Measurements from ENCODE around the gene RIPK4.
"Not testable (repeated sequence)": the region's sequence is repeated elsewhere in the genome, so short reads cannot be mapped to it uniquely, and the experiment has no call there.

The RIPK4 gene

GRCh38 chr21:41733951-41734689 lies 32.7 kb downstream of the RIPK4 start:
- peaks cover 10% of the 10 kb centered on the region for H3K9me3 Mint-ChIP-seq
- no peaks in the 10 kb centered on the region for H3K36me3 Mint-ChIP-seq (ENCODE audit: low read depth)
- H3K4me3 Mint-ChIP-seq: no peak overlapping the region
- H3K27me3 Mint-ChIP-seq: peaks cover 37% of the 10 kb centered on the region
- no peak overlapping the region for H3K27ac Mint-ChIP-seq
- H3K4me1 Mint-ChIP-seq (ENCODE audit: low read depth): no peaks in the 10 kb centered on the region
- no peak for DNase-seq

- Mint-ChIP-seq H3K4me3 (no peak overlapping the region), H3K27ac (no peak overlapping the region), H3K4me1 (ENCODE audit: low read depth) (no peaks in the 10 kb centered on the region), H3K36me3 (ENCODE audit: low read depth) (no peaks in the 10 kb centered on the region), H3K9me3 (peaks cover 8% of the 10 kb centered on the region), H3K27me3 (peaks cover 59% of the 10 kb centered on the region)
- DNase-seq: no peak
Observed at GRCh38 chr21:41731081-41731480, 35.8 kb downstream of the RIPK4 start.

- Mint-ChIP-seq H3K4me1 (ENCODE audit: low read depth) (peaks cover 3% of the 10 kb centered on the region), H3K36me3 (ENCODE audit: low read depth) (no peaks in the 10 kb centered on the region), H3K9me3 (peaks cover 8% of the 10 kb centered on the region), H3K27me3 (peaks cover 62% of the 10 kb centered on the region), H3K4me3 (no peak overlapping the region), H3K27ac (no peak overlapping the region)
- no peak for DNase-seq
Observed at GRCh38 chr21:41730367-41730765, 36.5 kb downstream of the RIPK4 start.

- Mint-ChIP-seq H3K36me3 (ENCODE audit: low read depth) (no peaks in the 10 kb centered on the region), H3K4me1 (ENCODE audit: low read depth) (peaks cover 5% of the 10 kb centered on the region), H3K27me3 (peaks cover 59% of the 10 kb centered on the region), H3K27ac (no peak overlapping the region), H3K4me3 (no peak overlapping the region), H3K9me3 (peaks cover 8% of the 10 kb centered on the region)
- DNase-seq: no peak
Observed at GRCh38 chr21:41729701-41730366, 37.0 kb downstream of the RIPK4 start.

GRCh38 chr21:41727784-41728763 lies 38.8 kb downstream of the RIPK4 start:
- H3K27ac Mint-ChIP-seq: no peak overlapping the region
- no peaks in the 10 kb centered on the region for H3K36me3 Mint-ChIP-seq (ENCODE audit: low read depth)
- H3K9me3 Mint-ChIP-seq: peaks cover 7% of the 10 kb centered on the region
- peaks cover 5% of the 10 kb centered on the region for H3K4me1 Mint-ChIP-seq (ENCODE audit: low read depth)
- H3K27me3 Mint-ChIP-seq: peaks cover 64% of the 10 kb centered on the region
- H3K4me3 Mint-ChIP-seq: no peak overlapping the region
- DNase-seq: no peak

- no peak for DNase-seq
- peaks cover 70% of the 10 kb centered on the region for H3K27me3 Mint-ChIP-seq
Observed at GRCh38 chr21:41726970-41727783, 39.7 kb downstream of the RIPK4 start.

GRCh38 chr21:41726630-41726969 lies 40.3 kb downstream of the RIPK4 start:
- Mint-ChIP-seq H3K36me3 (ENCODE audit: low read depth) (no peaks in the 10 kb centered on the region), H3K4me3 (no peak overlapping the region), H3K4me1 (ENCODE audit: low read depth) (peaks cover 5% of the 10 kb centered on the region), H3K27ac (no peak overlapping the region), H3K9me3 (no peaks in the 10 kb centered on the region), H3K27me3 (peaks cover 73% of the 10 kb centered on the region)
- no peak for DNase-seq

More at GRCh38 chr21:41726970-41727783, 39.7 kb downstream of the RIPK4 start:
- Mint-ChIP-seq H3K4me3 (no peak overlapping the region), H3K4me1 (ENCODE audit: low read depth) (peaks cover 5% of the 10 kb centered on the region), H3K27ac (no peak overlapping the region), H3K9me3 (no peaks in the 10 kb centered on the region), H3K36me3 (ENCODE audit: low read depth) (no peaks in the 10 kb centered on the region)

GRCh38 chr21:41726058-41726558 lies 40.7 kb downstream of the RIPK4 start:
- H3K4me1 Mint-ChIP-seq (ENCODE audit: low read depth): peaks cover 5% of the 10 kb centered on the region
- H3K36me3 Mint-ChIP-seq (ENCODE audit: low read depth): no peaks in the 10 kb centered on the region
- H3K27ac Mint-ChIP-seq: no peak overlapping the region
- no peaks in the 10 kb centered on the region for H3K9me3 Mint-ChIP-seq
- no peak overlapping the region for H3K4me3 Mint-ChIP-seq
- DNase-seq: no peak
- peaks cover 74% of the 10 kb centered on the region for H3K27me3 Mint-ChIP-seq

GRCh38 chr21:41725421-41726031 lies 41.3 kb downstream of the RIPK4 start:
- Mint-ChIP-seq H3K27me3 (peaks cover 78% of the 10 kb centered on the region), H3K4me1 (ENCODE audit: low read depth) (peaks cover 5% of the 10 kb centered on the region), H3K36me3 (ENCODE audit: low read depth) (no peaks in the 10 kb centered on the region), H3K4me3 (no peak overlapping the region), H3K27ac (no peak overlapping the region), H3K9me3 (no peaks in the 10 kb centered on the region)
- DNase-seq: no peak

- H3K4me3 Mint-ChIP-seq; H3K9me3 Mint-ChIP-seq; H3K27ac Mint-ChIP-seq; H3K4me1 Mint-ChIP-seq (ENCODE audit: low read depth); H3K36me3 Mint-ChIP-seq (ENCODE audit: low read depth); DNase-seq: not testable (repeated sequence)
- H3K27me3 Mint-ChIP-seq: peaks cover 75% of the 10 kb centered on the region
Observed at GRCh38 chr21:41723835-41724234, 43.0 kb downstream of the RIPK4 start.

GRCh38 chr21:41722052-41723018 lies 44.5 kb downstream of the RIPK4 start:
- Mint-ChIP-seq H3K36me3 (ENCODE audit: low read depth) (no peaks in the 10 kb centered on the region), H3K4me3 (no peak overlapping the region), H3K27me3 (peaks cover 61% of the 10 kb centered on the region), H3K27ac (no peak overlapping the region), H3K9me3 (no peaks in the 10 kb centered on the region), H3K4me1 (ENCODE audit: low read depth) (peaks cover 5% of the 10 kb centered on the region)
- DNase-seq: no peak

- Mint-ChIP-seq H3K36me3 (ENCODE audit: low read depth) (no peaks in the 10 kb centered on the region), H3K27ac (no peak overlapping the region), H3K27me3 (peaks cover 52% of the 10 kb centered on the region), H3K9me3 (no peaks in the 10 kb centered on the region), H3K4me3 (no peak overlapping the region), H3K4me1 (ENCODE audit: low read depth) (peaks cover 1% of the 10 kb centered on the region)
- no peak for DNase-seq
Observed at GRCh38 chr21:41720250-41720649, 46.6 kb downstream of the RIPK4 start.

GRCh38 chr21:41719691-41720090 lies 47.2 kb downstream of the RIPK4 start:
- Mint-ChIP-seq H3K27ac (no peak overlapping the region), H3K4me3 (no peak overlapping the region), H3K4me1 (ENCODE audit: low read depth) (no peaks in the 10 kb centered on the region), H3K36me3 (ENCODE audit: low read depth) (no peaks in the 10 kb centered on the region), H3K27me3 (peaks cover 57% of the 10 kb centered on the region), H3K9me3 (no peaks in the 10 kb centered on the region)
- no peak for DNase-seq

All from activated T-cell treated with anti-CD3 and anti-CD28 coated beads, Interleukin-2, amount 50 U/mL, for 24 hours (primary cell).